Aorta (tissue), 5 donors: Measurements from ENCODE around the gene CPXM2. TPM values are rescaled to one million over a fixed set of nuclear protein-coding genes. Genes with fewer than 3 reads are reported as not detected.

ENCODE experiments used
- ATAC-seq: fragments of 200-7000 bp; cut with Tn5 transposase; one replicate; pipeline ENCODE4 v1.9.1; 2022; ENCODE audit warnings: moderate library complexity; ENCODE audit not compliant: low FRiP score
- DNase-seq, 2 donors: peaks; one replicate each; pipeline ENCODE4 v3.0.0-alpha.2; 2020
- H3K27ac ChIP-seq, 2 donors: one replicate each; pipeline ENCODE4 v1.5.1; 2013; ENCODE audit warnings: low read length in 2 of 2, mild to moderate bottlenecking in 2 of 2, moderate library complexity in 2 of 2, control low read depth in 1 of 2, inconsistent platforms in 1 of 2, low read depth in 1 of 2
- H3K27me3 ChIP-seq, 2 donors: one replicate each; pipeline ENCODE4 v1.6.1; 2013; ENCODE audit warnings: control low read depth in 1 of 2, low read length in 1 of 2, mild to moderate bottlenecking in 1 of 2, moderate library complexity in 1 of 2; ENCODE audit not compliant: insufficient read depth in 2 of 2, control insufficient read depth in 1 of 2
- H3K36me3 ChIP-seq, 2 donors: one replicate each; pipeline ENCODE4 v1.6.1; 2013; ENCODE audit warnings: control low read depth in 1 of 2, low read length in 1 of 2, mild to moderate bottlenecking in 1 of 2; ENCODE audit not compliant: insufficient read depth in 2 of 2, control insufficient read depth in 1 of 2
- H3K4me1 ChIP-seq, 2 donors: one replicate each; pipeline ENCODE4 v1.6.1; 2013; ENCODE audit warnings: low read length in 2 of 2, control low read depth in 1 of 2, mild to moderate bottlenecking in 1 of 2, moderate library complexity in 1 of 2; ENCODE audit not compliant: insufficient read depth in 2 of 2, control insufficient read depth in 1 of 2
- H3K4me3 ChIP-seq, 2 donors: one replicate each; pipeline ENCODE4 v1.5.1; 2013; ENCODE audit warnings: low read length in 2 of 2, control low read depth in 1 of 2, mild to moderate bottlenecking in 1 of 2
- H3K9me3 ChIP-seq: one replicate; pipeline ENCODE4 v1.6.1; 2013; ENCODE audit warnings: mild to moderate bottlenecking, low read length; ENCODE audit not compliant: control insufficient read depth
- WGBS, 2 donors: extraction: QIAGEN DNeasy Blood & Tissue Kit; methylation state at CpG; one replicate each; pipeline ENCODE4 v1.1.7; 2013; 5-methylcytosine and 5-hydroxymethylcytosine counted together
- intact Hi-C, 2 donors: fragments of 100-400 bp; cut with DNase I; formaldehyde crosslinking; loops; one replicate each; pipeline versions ENCODE4 v1.14.2 to v1.15.0; 2022
- polyA plus RNA-seq, 2 donors: library from polyadenylated mRNA; stranded (reverse); fragments of 200-250 nt; gene quantifications; one replicate each; pipeline ENCODE4 v1.2.3, GENCODE V29; 2013
- total RNA-seq, 2 donors: library from RNA; stranded (reverse); fragmentation: NEBNext Ultra II Directional; extraction: Animal tissue kit (Norgen Biotek cat#: 25700); gene quantifications; one replicate each; pipeline ENCODE4 v1.2.1, GENCODE V29; 2021
- donor health status: healthy with polysubstance abuse.
- donor health status: Bipolar disorder and iron deficiency.
- donor health status: DM: no; HTN: no; CAD: no.
- donor health status: DM: no; HTN: no; CAD: no.
- donor health status: DM: yes; HTN: yes; CAD: no.

CPXM2 gene
- total and polyA plus RNA-seq, 4 donors: 43.8 to 169 (median 109) TPM

- intact Hi-C loops: loop anchor here (5.0 kb wide), 2 partner anchors 88 to 93 kb away; partner anchors contain the start of gene CPXM2 (in 1 of the 2)
- Histone ChIP-seq H3K27me3 (no peaks in the 10 kb centered on the region), H3K9me3 (no peaks in the 10 kb centered on the region), H3K4me1 (peaks cover 0 to 4% of the 10 kb centered on the region in 2 donors), H3K36me3 (peaks cover 0 to 1% of the 10 kb centered on the region in 2 donors), H3K4me3 (no peak overlapping the region), H3K27ac (peak overlapping the region in 1 of 2 donors; percentile 48)
- 88 to 92% methylated on average over 1 of the region's 1 CpG for WGBS, 2 donors
- ATAC-seq: no peak
- DNase-seq: no peak
These were observed 92.8 kb downstream of the CPXM2 start for GRCh38 chr10:123798856-123799255.

- DNase-seq (no peak), ATAC-seq (no peak)
- Histone ChIP-seq H3K36me3 (peaks cover 0 to 1% of the 10 kb centered on the region in 2 donors), H3K9me3 (no peaks in the 10 kb centered on the region), H3K27ac (no peak overlapping the region), H3K27me3 (no peaks in the 10 kb centered on the region), H3K4me3 (no peak overlapping the region), H3K4me1 (peaks cover 0 to 4% of the 10 kb centered on the region in 2 donors)
- intact Hi-C loops: loop anchor here (5.0 kb wide), 2 partner anchors 89 to 94 kb away; partner anchors contain the start of gene CPXM2 (in 1 of the 2)
- WGBS, 2 donors: 88 to 93% methylated on average over 3 of the region's 3 CpGs
These were observed 93.8 kb downstream of the CPXM2 start for GRCh38 chr10:123797813-123798212.

- H3K36me3 ChIP-seq: peaks cover 0 to 5% of the 10 kb centered on the region in 2 donors
- H3K4me3 ChIP-seq: no peak overlapping the region
- intact Hi-C loops: loop anchor here (5.0 kb wide), 2 partner anchors 91 to 96 kb away; partner anchors contain the start of gene CPXM2 (in 1 of the 2)
- ATAC-seq (no peak), DNase-seq (no peak)
- no peak overlapping the region for H3K27ac ChIP-seq
- H3K27me3 ChIP-seq: no peaks in the 10 kb centered on the region
- peaks cover 0 to 4% of the 10 kb centered on the region in 2 donors for H3K4me1 ChIP-seq
- H3K9me3 ChIP-seq: no peaks in the 10 kb centered on the region
- WGBS, 2 donors: 77 to 83% methylated on average over 5 of the region's 5 CpGs
These were observed 94.9 kb downstream of the CPXM2 start for GRCh38 chr10:123796736-123797135.

- WGBS, 2 donors: 81% methylated on average over 11 of the region's 11 CpGs
- DNase-seq (no peak), ATAC-seq (no peak)
- Histone ChIP-seq H3K4me3 (no peak overlapping the region), H3K27ac (no peak overlapping the region), H3K27me3 (no peaks in the 10 kb centered on the region), H3K4me1 (peaks cover 0 to 4% of the 10 kb centered on the region in 2 donors), H3K36me3 (peaks cover 0 to 5% of the 10 kb centered on the region in 2 donors), H3K9me3 (no peaks in the 10 kb centered on the region)
- intact Hi-C loops: loop anchor here (5.0 kb wide), 2 partner anchors 91 to 96 kb away; partner anchors contain the start of gene CPXM2 (in 1 of the 2)
These were observed 95.6 kb downstream of the CPXM2 start for GRCh38 chr10:123795846-123796590.

GRCh38 chr10:123795196-123795780 lies 96.3 kb downstream of the CPXM2 start:
- Histone ChIP-seq H3K36me3 (peaks cover 0 to 5% of the 10 kb centered on the region in 2 donors), H3K4me3 (no peak overlapping the region), H3K4me1 (peaks cover 0 to 2% of the 10 kb centered on the region in 2 donors), H3K9me3 (no peaks in the 10 kb centered on the region), H3K27me3 (no peaks in the 10 kb centered on the region), H3K27ac (no peak overlapping the region)
- intact Hi-C loops: loop anchor here (5.0 kb wide), 2 partner anchors 92 to 97 kb away; partner anchors contain the start of gene CPXM2 (in 1 of the 2)
- WGBS, 2 donors: 86 to 87% methylated on average over 10 of the region's 10 CpGs
- DNase-seq (no peak), ATAC-seq (no peak)

- Histone ChIP-seq H3K9me3 (no peaks in the 10 kb centered on the region), H3K36me3 (peaks cover 0 to 5% of the 10 kb centered on the region in 2 donors), H3K27ac (no peak overlapping the region), H3K4me3 (no peak overlapping the region), H3K4me1 (no peaks in the 10 kb centered on the region), H3K27me3 (no peaks in the 10 kb centered on the region)
- 82 to 87% methylated on average over 11 of the region's 11 CpGs for WGBS, 2 donors
- intact Hi-C loops: no loop called here
- ATAC-seq: no peak
- no peak for DNase-seq
These were observed 99.2 kb downstream of the CPXM2 start for GRCh38 chr10:123792248-123792978.

GRCh38 chr10:123790132-123790885 lies 101.3 kb downstream of the CPXM2 start:
- Histone ChIP-seq H3K27ac (no peak overlapping the region), H3K36me3 (peaks cover 0 to 3% of the 10 kb centered on the region in 2 donors), H3K4me3 (no peak overlapping the region), H3K9me3 (no peaks in the 10 kb centered on the region), H3K27me3 (no peaks in the 10 kb centered on the region), H3K4me1 (no peaks in the 10 kb centered on the region)
- ATAC-seq: no peak
- intact Hi-C loops: no loop called here
- 94 to 97% methylated on average over 13 of the region's 13 CpGs for WGBS, 2 donors
- DNase-seq: no peak

GRCh38 chr10:123788981-123789380 lies 102.6 kb downstream of the CPXM2 start:
- no peak for ATAC-seq
- Histone ChIP-seq H3K4me1 (no peaks in the 10 kb centered on the region), H3K27me3 (no peaks in the 10 kb centered on the region), H3K9me3 (no peaks in the 10 kb centered on the region), H3K36me3 (peaks cover 0 to 3% of the 10 kb centered on the region in 2 donors), H3K27ac (no peak overlapping the region), H3K4me3 (no peak overlapping the region)
- 90 to 95% methylated on average over 5 of the region's 5 CpGs for WGBS, 2 donors
- intact Hi-C loops: loop anchor here in 1 of 2 donors (10.0 kb wide), 1 partner anchor 176 kb away; no protein-coding TSS in a partner anchor
- DNase-seq: no peak
